ENCODE data around the gene ZSCAN22.
"Not testable (repeated sequence)": the region's sequence is repeated elsewhere in the genome, so short reads cannot be mapped to it uniquely, and the experiment has no call there.

Gene ZSCAN22

DNA sequence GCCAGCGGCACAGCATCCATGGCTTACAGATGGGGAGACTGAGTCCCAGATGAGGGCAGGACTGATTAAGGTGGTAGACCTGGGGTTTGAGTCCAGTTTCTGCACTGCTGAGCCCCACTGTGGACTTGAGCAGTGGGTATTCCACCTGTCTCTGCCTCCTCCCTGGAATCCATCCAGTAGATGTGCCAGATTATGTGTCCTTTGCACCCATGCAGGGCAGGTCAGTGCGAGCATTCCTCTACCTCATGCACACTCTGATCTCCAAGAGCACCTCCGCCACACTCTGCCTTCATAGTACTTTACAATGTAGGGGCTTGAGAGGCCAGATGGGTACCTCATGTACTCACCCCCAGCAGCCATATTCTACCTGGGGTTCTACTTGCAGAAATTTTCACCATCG lies 10.0 kb downstream of the ZSCAN22 start:
- Mint-ChIP-seq H3K27ac (no peak overlapping the region), H3K27me3 (no peaks in the 10 kb centered on the region), H3K36me3 (peaks cover 56% of the 10 kb centered on the region), H3K4me3 (no peak overlapping the region), H3K4me1 (no peaks in the 10 kb centered on the region), H3K9me3 (no peaks in the 10 kb centered on the region)
- no peak for ATAC-seq

DNA sequence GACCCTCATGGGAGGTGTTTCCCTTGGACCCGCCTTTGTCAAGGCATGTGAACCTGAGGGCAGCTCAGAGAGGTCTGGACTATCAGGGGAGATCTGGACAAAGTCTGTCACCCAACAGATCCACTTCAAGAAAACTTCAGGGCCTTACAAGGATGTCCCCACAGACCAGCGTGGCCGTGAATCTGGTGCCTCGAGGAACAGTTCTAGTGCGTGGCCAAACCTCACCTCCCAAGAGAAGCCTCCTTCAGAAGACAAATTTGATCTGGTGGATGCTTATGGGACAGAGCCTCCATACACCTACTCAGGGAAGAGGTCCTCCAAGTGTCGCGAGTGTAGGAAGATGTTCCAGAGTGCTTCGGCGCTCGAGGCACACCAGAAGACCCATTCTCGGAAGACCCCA lies 11.5 kb downstream of the ZSCAN22 start:
- no peak for ATAC-seq
- Mint-ChIP-seq H3K27me3 (no peaks in the 10 kb centered on the region), H3K4me3 (no peak overlapping the region), H3K27ac (no peak overlapping the region), H3K4me1 (no peaks in the 10 kb centered on the region), H3K9me3 (no peaks in the 10 kb centered on the region), H3K36me3 (peaks cover 64% of the 10 kb centered on the region)

DNA sequence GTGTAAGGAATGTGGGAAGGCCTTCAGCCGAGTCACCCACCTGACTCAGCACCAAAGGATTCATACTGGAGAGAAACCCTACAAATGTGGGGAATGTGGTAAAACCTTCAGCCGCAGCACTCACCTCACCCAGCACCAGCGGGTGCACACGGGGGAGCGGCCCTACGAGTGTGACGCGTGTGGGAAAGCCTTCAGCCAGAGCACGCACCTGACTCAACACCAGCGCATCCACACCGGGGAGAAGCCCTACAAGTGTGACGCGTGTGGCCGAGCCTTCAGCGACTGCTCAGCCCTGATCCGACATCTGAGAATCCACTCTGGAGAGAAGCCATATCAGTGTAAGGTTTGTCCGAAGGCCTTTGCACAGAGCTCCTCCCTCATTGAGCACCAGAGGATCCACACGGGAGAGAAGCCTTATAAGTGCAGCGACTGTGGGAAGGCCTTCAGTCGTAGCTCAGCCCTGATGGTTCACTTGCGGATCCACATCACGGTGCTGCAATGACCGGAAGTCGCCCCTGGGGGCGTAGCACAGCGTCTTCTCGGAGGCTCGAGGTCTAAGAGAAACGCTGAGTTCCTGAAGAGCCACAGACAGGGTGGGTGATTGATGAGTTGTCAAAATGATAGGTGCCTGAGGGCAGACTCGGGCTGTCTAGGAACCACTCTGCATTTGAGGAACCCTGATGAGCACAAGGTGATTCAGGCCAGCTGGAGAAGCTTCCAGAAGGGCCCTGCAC lies 12.2 kb downstream of the ZSCAN22 start:
- Mint-ChIP-seq H3K27ac (no peak overlapping the region), H3K36me3 (peaks cover 64% of the 10 kb centered on the region), H3K9me3 (no peaks in the 10 kb centered on the region), H3K4me1 (no peaks in the 10 kb centered on the region), H3K4me3 (no peak overlapping the region), H3K27me3 (no peaks in the 10 kb centered on the region)
- ATAC-seq, result no peak

DNA sequence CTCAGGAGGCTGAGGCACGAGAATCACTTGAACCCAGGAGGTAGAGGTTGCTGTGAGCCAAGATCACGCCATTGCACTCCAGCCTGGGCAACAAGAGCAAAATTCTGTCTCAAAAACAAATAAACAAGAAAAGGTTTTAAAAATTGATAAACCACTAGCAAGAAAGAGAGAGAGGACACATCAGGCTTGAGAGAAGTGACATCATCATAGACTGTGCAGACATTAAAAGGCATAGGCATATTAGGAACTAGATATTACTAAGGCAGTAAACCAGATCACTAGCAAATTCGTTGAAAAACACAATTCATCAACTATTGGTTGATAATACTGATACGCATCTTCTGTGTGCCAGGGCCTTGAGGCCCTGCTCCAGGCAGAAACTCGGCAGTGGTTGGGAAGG lies 18.8 kb downstream of the ZSCAN22 start:
- Mint-ChIP-seq H3K36me3 (peaks cover 42% of the 10 kb centered on the region), H3K4me3 (peak overlapping the region; percentile 100), H3K27ac (peak overlapping the region; percentile 89), H3K4me1 (peaks cover 48% of the 10 kb centered on the region), H3K27me3 (no peaks in the 10 kb centered on the region), H3K9me3 (peaks cover 4% of the 10 kb centered on the region)
- ATAC-seq, result no peak

- peak overlapping the region; percentile 100 for H3K4me3 Mint-ChIP-seq
Measured at GRCh38 chr19:58346961-58347929, 20.5 kb downstream of the ZSCAN22 start.

GRCh38 chr19:58348080-58348479 lies 21.3 kb downstream of the ZSCAN22 start:
- Mint-ChIP-seq H3K4me3 (peak overlapping the region; percentile 100), H3K4me1 (peaks cover 61% of the 10 kb centered on the region), H3K36me3 (peaks cover 43% of the 10 kb centered on the region), H3K27ac (peak overlapping the region; percentile 89)
- H3K27me3 Mint-ChIP-seq, ATAC-seq, H3K9me3 Mint-ChIP-seq: not testable (repeated sequence)

More at GRCh38 chr19:58346961-58347929, 20.5 kb downstream of the ZSCAN22 start:
- Mint-ChIP-seq H3K27me3 (no peaks in the 10 kb centered on the region), H3K36me3 (peaks cover 42% of the 10 kb centered on the region), H3K9me3 (peaks cover 4% of the 10 kb centered on the region), H3K4me1 (peaks cover 56% of the 10 kb centered on the region), H3K27ac (peak overlapping the region; percentile 89)
- peak; percentile 95 for ATAC-seq

- Mint-ChIP-seq H3K4me3 (peak overlapping the region; percentile 69), H3K36me3 (peaks cover 43% of the 10 kb centered on the region), H3K4me1 (peaks cover 61% of the 10 kb centered on the region), H3K27ac (peak overlapping the region; percentile 55), H3K9me3 (peaks cover 4% of the 10 kb centered on the region), H3K27me3 (no peaks in the 10 kb centered on the region)
- no peak for ATAC-seq
Measured at GRCh38 chr19:58349590-58349989, 22.8 kb downstream of the ZSCAN22 start.

- peaks cover 38% of the 10 kb centered on the region for H3K36me3 Mint-ChIP-seq
Measured at GRCh38 chr19:58350001-58350861, 23.4 kb downstream of the ZSCAN22 start.

GRCh38 chr19:58350871-58351557 lies 24.2 kb downstream of the ZSCAN22 start:
- Mint-ChIP-seq H3K9me3 (peaks cover 4% of the 10 kb centered on the region), H3K4me1 (peaks cover 49% of the 10 kb centered on the region), H3K36me3 (peaks cover 30% of the 10 kb centered on the region), H3K27ac (no peak overlapping the region), H3K4me3 (peak overlapping the region; percentile 24), H3K27me3 (no peaks in the 10 kb centered on the region)
- no peak for ATAC-seq

More at GRCh38 chr19:58350001-58350861, 23.4 kb downstream of the ZSCAN22 start:
- H3K4me3 Mint-ChIP-seq, result peak overlapping the region; percentile 69
- H3K9me3 Mint-ChIP-seq, result peaks cover 4% of the 10 kb centered on the region
- no peaks in the 10 kb centered on the region for H3K27me3 Mint-ChIP-seq
- ATAC-seq, result no peak
- peak overlapping the region; percentile 55 for H3K27ac Mint-ChIP-seq
- H3K4me1 Mint-ChIP-seq, result peaks cover 54% of the 10 kb centered on the region

DNA sequence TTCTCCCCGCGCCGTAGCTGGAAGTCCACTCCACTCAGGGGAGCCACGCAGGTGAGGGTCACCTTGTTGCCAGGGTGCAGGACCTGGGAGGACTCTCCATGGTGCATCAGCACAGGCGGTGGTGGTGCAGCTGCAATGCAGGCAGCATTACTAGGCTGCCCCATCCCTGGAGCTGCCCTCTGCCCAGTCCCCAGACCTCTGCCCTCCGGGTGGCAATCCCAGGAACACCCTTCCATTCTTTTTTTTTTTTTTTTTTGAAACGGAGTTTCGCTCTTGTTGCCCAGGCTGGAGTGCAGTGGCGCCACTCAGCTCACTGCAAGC lies 24.7 kb downstream of the ZSCAN22 start:
- no peak overlapping the region for H3K4me3 Mint-ChIP-seq
- H3K27me3 Mint-ChIP-seq, result no peaks in the 10 kb centered on the region
- H3K4me1 Mint-ChIP-seq, result peaks cover 49% of the 10 kb centered on the region
- H3K27ac Mint-ChIP-seq, result no peak overlapping the region
- H3K36me3 Mint-ChIP-seq, result peaks cover 30% of the 10 kb centered on the region
- ATAC-seq, result no peak
- peaks cover 4% of the 10 kb centered on the region for H3K9me3 Mint-ChIP-seq

- Mint-ChIP-seq H3K9me3 (peaks cover 4% of the 10 kb centered on the region), H3K27ac (no peak overlapping the region), H3K4me3 (no peak overlapping the region), H3K36me3 (peaks cover 30% of the 10 kb centered on the region), H3K4me1 (peaks cover 48% of the 10 kb centered on the region), H3K27me3 (no peaks in the 10 kb centered on the region)
- no peak for ATAC-seq
Measured at GRCh38 chr19:58351990-58352755, 25.4 kb downstream of the ZSCAN22 start.

GRCh38 chr19:58352760-58353671 lies 26.2 kb downstream of the ZSCAN22 start, which contains the start of gene A1BG:
A1BG (minus strand) TSS chr19:58353492; CDS start chr19:58353437, 55 bp downstream.
- Mint-ChIP-seq H3K9me3 (peaks cover 4% of the 10 kb centered on the region), H3K4me1 (peaks cover 51% of the 10 kb centered on the region), H3K36me3 (peaks cover 30% of the 10 kb centered on the region), H3K27me3 (no peaks in the 10 kb centered on the region), H3K27ac (no peak within 1 kb of the TSS), H3K4me3 (no peak within 1 kb of the TSS)
- no peak for ATAC-seq

Measured in stimulated activated memory B cell treated with anti-CD40 and anti-IgM and Interleukin-4, amounts not matched to agents 10 μg/mL and 1 μg/mL and 100 μg/mL, for 72 hours (primary cell).